Neural cell (in vitro differentiated cells): Measurements from ENCODE around the gene MEFV.

Source experiments
- EP300 ChIP-seq: fragments of 450-650 bp; conservative IDR thresholded peaks from 2 replicates; pipeline ENCODE4 v1.6.1; 2014; ENCODE audit warnings: antibody characterized with exemption, mild to moderate bottlenecking, moderate library complexity; ENCODE audit not compliant: poor library complexity, severe bottlenecking
- EZH2 ChIP-seq: fragments of 200-600, 300-800 bp; shearing (Covaris generic), sonication (generic); IDR thresholded peaks from 2 replicates; pipeline ENCODE4 v1.6.1; 2014; ENCODE audit warnings: antibody characterized with exemption, low read length, borderline replicate concordance, mild to moderate bottlenecking; ENCODE audit not compliant: insufficient read depth, poor library complexity, severe bottlenecking
- TF ChIP-seq, protein P1 (sequence below): fragments of 450-650 bp; IDR thresholded peaks from 2 replicates; pipeline ENCODE4 v1.5.1; 2014; ENCODE audit warnings: antibody characterized with exemption, mild to moderate bottlenecking, moderate library complexity; ENCODE audit not compliant: poor library complexity, severe bottlenecking

DNA sequence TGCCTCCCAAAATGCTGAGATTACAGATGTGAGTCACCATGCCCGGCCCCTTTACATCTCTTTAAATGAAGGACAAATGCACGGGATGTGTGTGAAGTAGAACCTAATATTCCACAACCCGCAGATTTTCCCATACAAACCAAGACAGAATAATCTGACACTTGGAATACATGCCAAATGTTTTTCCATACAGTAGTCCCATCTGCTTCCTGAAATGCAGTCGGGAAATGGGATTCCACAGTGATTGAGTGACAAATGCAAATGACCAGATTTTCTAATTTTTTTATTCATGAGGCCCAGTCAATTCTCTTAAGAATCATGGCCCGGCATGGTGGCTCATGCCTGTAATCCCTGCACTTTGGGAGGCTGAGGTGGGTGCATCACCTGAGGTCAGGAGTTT lies 14.7 kb downstream of the MEFV start:
- TF ChIP-seq, protein P1, sequence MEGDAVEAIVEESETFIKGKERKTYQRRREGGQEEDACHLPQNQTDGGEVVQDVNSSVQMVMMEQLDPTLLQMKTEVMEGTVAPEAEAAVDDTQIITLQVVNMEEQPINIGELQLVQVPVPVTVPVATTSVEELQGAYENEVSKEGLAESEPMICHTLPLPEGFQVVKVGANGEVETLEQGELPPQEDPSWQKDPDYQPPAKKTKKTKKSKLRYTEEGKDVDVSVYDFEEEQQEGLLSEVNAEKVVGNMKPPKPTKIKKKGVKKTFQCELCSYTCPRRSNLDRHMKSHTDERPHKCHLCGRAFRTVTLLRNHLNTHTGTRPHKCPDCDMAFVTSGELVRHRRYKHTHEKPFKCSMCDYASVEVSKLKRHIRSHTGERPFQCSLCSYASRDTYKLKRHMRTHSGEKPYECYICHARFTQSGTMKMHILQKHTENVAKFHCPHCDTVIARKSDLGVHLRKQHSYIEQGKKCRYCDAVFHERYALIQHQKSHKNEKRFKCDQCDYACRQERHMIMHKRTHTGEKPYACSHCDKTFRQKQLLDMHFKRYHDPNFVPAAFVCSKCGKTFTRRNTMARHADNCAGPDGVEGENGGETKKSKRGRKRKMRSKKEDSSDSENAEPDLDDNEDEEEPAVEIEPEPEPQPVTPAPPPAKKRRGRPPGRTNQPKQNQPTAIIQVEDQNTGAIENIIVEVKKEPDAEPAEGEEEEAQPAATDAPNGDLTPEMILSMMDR = no peak
- TF ChIP-seq EZH2 (no peak), EP300 (no peak)
